ENCODE data around the gene DCLRE1C. TPM values are rescaled to one million over a fixed set of nuclear protein-coding genes. Genes with fewer than 3 reads are reported as not detected.
"Not testable (repeated sequence)": the region's sequence is repeated elsewhere in the genome, so short reads cannot be mapped to it uniquely, and the experiment has no call there.

Gene DCLRE1C
- total RNA-seq, 6 experiments from 2014 or later = 4.6 to 6.8 (median 5.6) TPM

DNA sequence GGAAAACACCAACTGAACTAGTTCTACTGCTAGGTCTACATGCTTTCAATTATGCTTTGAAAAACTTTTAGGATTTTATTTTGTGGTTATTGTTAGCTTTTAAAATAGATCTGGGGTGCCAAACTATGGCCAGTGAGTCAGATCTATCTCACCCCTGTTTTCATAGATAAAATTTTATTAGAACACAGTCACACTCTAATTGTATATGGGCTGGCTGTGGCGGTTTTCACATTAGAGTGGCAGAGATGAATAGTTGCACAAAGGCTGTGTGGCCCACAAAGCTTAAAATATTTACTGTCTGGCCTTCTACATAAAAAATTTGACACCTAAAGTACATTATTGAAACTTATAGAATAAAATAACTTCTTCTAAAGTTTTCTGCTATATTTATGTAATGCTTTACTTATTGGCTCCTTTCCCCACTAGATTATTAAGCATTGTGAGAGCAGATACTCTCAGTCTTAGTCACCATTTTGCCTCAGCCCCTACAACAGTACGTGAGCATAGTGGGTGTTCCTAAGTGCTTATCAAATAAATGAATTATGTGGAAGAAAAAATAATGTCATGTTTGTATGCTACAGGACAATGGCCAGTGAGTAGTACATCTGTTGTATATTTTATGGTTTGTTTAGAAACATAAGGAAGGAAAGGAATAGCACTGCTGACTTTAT, 80.7 kb downstream of the DCLRE1C start:
- Mint-ChIP-seq H3K27ac (peak overlapping the region; percentile 56), H3K36me3 (ENCODE audit: low read depth) (peaks cover 17% of the 10 kb centered on the region; the same call in 1 of the 2 replicates), H3K4me1 (ENCODE audit: low read depth) (peaks cover 38% of the 10 kb centered on the region), H3K4me3 (peak overlapping the region; percentile 30; the same call in 1 of the 2 replicates), H3K9me3 (no peaks in the 10 kb centered on the region), H3K27me3 (ENCODE audit: insufficient read depth) (no peaks in the 10 kb centered on the region)
- DNase-seq = peak; percentile 65
- TF ChIP-seq, protein P1, sequence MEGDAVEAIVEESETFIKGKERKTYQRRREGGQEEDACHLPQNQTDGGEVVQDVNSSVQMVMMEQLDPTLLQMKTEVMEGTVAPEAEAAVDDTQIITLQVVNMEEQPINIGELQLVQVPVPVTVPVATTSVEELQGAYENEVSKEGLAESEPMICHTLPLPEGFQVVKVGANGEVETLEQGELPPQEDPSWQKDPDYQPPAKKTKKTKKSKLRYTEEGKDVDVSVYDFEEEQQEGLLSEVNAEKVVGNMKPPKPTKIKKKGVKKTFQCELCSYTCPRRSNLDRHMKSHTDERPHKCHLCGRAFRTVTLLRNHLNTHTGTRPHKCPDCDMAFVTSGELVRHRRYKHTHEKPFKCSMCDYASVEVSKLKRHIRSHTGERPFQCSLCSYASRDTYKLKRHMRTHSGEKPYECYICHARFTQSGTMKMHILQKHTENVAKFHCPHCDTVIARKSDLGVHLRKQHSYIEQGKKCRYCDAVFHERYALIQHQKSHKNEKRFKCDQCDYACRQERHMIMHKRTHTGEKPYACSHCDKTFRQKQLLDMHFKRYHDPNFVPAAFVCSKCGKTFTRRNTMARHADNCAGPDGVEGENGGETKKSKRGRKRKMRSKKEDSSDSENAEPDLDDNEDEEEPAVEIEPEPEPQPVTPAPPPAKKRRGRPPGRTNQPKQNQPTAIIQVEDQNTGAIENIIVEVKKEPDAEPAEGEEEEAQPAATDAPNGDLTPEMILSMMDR (IDR thresholded peaks at IDR 0.05) = no peak

DNA sequence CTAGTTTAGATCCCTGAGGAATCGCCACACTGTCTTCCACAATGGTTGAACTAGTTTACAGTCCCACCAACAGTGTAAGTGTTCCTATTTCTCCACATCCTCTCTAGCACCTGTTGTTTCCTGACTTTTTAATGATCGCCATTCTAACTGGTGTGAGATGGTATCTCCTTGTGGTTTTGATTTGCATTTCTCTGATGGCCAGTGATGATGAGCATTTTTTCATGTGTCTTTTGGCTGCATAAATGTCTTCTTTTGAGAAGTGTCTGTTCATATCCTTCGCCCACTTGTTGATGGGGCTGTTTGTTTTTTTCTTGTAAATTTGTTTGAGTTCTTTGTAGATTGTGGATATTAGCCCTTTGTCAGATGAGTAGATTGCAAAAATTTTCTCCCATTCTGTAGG, 89.0 kb downstream of the DCLRE1C start:
- not testable (repeated sequence) for DNase-seq

DNA sequence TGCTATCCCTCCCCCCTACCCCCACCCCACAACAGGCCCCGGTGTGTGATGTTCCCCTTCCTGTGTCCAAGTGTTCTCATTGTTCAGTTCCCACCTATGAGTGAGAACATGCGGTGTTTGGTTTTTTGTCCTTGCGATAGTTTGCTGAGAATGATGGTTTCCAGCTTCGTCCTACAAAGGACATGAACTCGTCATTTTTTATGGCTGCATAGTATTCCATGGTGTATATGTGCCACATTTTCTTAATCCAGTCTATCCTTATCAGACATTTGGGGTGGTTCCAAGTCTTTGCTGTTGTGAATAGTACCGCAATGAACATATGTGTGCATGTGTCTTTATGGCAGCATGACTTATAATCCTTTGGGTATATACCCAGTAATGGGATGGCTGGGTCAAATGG, 89.4 kb downstream of the DCLRE1C start:
- not testable (repeated sequence) for H3K4me3 Mint-ChIP-seq; H3K27ac Mint-ChIP-seq; DNase-seq; H3K9me3 Mint-ChIP-seq; H3K4me1 Mint-ChIP-seq (ENCODE audit: low read depth); H3K27me3 Mint-ChIP-seq (ENCODE audit: insufficient read depth)
- peaks cover 11% of the 10 kb centered on the region for H3K36me3 Mint-ChIP-seq (ENCODE audit: low read depth)

More for the DNA sequence above, 89.0 kb downstream of the DCLRE1C start:
- not testable (repeated sequence) for H3K27ac Mint-ChIP-seq; H3K4me1 Mint-ChIP-seq (ENCODE audit: low read depth); H3K9me3 Mint-ChIP-seq; H3K4me3 Mint-ChIP-seq; H3K27me3 Mint-ChIP-seq (ENCODE audit: insufficient read depth)
- peaks cover 15% of the 10 kb centered on the region for H3K36me3 Mint-ChIP-seq (ENCODE audit: low read depth)

DNA sequence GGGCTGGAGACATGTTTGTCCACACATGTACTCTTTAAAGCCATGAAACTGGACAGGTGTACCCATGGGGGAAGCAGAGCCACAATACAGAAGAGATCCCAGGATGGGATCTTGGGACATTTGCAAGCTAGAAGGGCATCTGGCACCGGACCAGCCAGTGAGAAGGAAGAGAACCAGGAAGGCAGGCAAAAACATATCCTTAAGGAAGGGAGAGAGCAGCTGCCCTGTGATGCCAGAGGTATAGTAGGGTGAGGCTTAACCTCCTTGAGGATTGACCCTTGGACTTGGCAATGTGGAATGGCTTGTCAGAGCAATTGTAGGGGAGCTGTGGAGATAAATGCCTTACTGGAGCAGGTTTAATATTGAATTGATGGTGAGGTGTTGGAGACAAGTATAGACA, 93.1 kb downstream of the DCLRE1C start:
- Mint-ChIP-seq H3K36me3 (ENCODE audit: low read depth) (peaks cover 10% of the 10 kb centered on the region), H3K27ac (no peak overlapping the region), H3K9me3 (no peaks in the 10 kb centered on the region), H3K4me1 (ENCODE audit: low read depth) (no peaks in the 10 kb centered on the region), H3K27me3 (ENCODE audit: insufficient read depth) (no peaks in the 10 kb centered on the region), H3K4me3 (no peak overlapping the region)
- TF ChIP-seq, protein P1 (IDR thresholded peaks at IDR 0.05) = no peak
- DNase-seq = no peak

DNA sequence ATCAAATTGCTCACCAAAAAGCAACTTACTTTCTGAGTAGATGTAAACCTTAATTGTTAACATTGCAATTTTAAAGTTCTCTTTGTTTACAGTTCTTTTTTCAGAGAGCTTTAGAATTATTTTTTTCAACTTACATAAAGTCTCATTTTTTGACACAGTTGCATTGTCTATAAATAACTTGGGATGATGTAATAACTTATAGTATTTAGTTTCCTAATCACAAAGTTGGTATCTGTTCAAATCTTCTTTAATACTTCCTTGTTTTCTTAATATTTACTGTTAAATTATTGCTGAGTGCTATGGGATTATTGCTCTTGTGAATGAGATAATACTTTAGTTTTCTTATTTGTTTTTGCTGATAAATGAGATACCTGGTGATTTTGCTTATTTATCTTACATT, 94.1 kb downstream of the DCLRE1C start:
- TF ChIP-seq, protein P1 (IDR thresholded peaks at IDR 0.05) = no peak
- H3K9me3 Mint-ChIP-seq = no peaks in the 10 kb centered on the region
- H3K4me3 Mint-ChIP-seq = no peak overlapping the region
- no peaks in the 10 kb centered on the region for H3K4me1 Mint-ChIP-seq (ENCODE audit: low read depth)
- H3K27ac Mint-ChIP-seq = no peak overlapping the region
- H3K27me3 Mint-ChIP-seq (ENCODE audit: insufficient read depth) = no peaks in the 10 kb centered on the region
- DNase-seq = no peak
- H3K36me3 Mint-ChIP-seq (ENCODE audit: low read depth) = peaks cover 6% of the 10 kb centered on the region; the same call in 1 of the 2 replicates

DNA sequence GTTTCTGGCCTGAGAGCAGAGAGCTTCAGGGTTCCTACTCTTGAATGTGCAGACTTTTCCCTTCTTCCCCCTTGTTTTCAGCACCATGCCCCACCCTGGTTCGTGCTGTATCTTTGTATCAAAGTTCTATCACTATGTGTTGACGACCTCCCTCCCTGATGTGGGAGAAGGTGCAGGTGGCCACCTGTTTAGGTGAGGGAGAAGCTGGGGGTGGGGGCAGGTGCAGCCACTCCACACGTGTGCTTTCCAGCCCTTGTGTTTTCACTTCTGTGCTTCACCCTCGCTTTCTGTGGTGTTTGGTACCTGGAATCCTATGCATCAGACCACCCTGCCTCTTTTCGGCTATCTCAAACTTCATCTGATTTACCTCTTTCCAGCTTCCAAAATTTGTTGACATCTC, 94.9 kb downstream of the DCLRE1C start:
- TF ChIP-seq, protein P1 (IDR thresholded peaks at IDR 0.05) = no peak
- H3K27me3 Mint-ChIP-seq (ENCODE audit: insufficient read depth) = no peaks in the 10 kb centered on the region
- H3K36me3 Mint-ChIP-seq (ENCODE audit: low read depth) = peaks cover 6% of the 10 kb centered on the region; the same call in 1 of the 2 replicates
- no peaks in the 10 kb centered on the region for H3K4me1 Mint-ChIP-seq (ENCODE audit: low read depth)
- no peak for DNase-seq
- H3K27ac Mint-ChIP-seq = no peak overlapping the region
- H3K9me3 Mint-ChIP-seq = no peaks in the 10 kb centered on the region
- H3K4me3 Mint-ChIP-seq = no peak overlapping the region
